Stomach (tissue), 4 donors: ENCODE measurements around the gene KCNK10.

Experiments used
- POLR2AphosphoS5 ChIP-seq, 3 donors: sonication (generic); formaldehyde crosslinking; IDR thresholded peaks; one replicate each; pipeline ENCODE4 v1.6.1; 2016; ENCODE audit warnings: antibody characterized with exemption in 3 of 3
- TF ChIP-seq, protein P1 (sequence below), 7 experiments: fragments of 450-650 bp in 4 of 7; fragments of 200-600 bp in 3 of 7; sonication (generic) in 3 of 7; IDR thresholded peaks; one replicate each; pipeline ENCODE4 v1.5.1; 2016 to 2019; ENCODE audit warnings: antibody characterized with exemption in 7 of 7, control low read depth in 2 of 7, mild to moderate bottlenecking in 1 of 7

DNA sequence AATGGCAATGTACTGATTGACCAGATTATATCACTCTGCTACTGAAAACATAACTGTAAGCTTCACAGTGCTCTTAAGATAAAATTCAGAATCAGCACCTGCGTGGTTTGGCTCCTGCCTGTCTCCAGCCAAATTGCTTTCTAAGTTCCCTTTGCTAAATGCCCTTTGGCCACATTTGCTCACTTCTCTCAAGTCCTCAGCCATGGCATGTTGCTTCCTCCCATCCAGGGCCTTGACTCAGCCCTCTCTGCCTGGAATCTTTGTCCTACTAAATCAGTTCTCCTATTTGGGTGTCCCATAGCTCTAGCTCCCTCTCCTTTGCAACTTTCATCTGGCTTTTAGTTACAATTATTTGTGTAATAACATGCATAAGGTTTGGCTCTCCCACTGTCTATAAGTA is 71.4 kb downstream of the KCNK10 start:
- TF ChIP-seq, protein P1, sequence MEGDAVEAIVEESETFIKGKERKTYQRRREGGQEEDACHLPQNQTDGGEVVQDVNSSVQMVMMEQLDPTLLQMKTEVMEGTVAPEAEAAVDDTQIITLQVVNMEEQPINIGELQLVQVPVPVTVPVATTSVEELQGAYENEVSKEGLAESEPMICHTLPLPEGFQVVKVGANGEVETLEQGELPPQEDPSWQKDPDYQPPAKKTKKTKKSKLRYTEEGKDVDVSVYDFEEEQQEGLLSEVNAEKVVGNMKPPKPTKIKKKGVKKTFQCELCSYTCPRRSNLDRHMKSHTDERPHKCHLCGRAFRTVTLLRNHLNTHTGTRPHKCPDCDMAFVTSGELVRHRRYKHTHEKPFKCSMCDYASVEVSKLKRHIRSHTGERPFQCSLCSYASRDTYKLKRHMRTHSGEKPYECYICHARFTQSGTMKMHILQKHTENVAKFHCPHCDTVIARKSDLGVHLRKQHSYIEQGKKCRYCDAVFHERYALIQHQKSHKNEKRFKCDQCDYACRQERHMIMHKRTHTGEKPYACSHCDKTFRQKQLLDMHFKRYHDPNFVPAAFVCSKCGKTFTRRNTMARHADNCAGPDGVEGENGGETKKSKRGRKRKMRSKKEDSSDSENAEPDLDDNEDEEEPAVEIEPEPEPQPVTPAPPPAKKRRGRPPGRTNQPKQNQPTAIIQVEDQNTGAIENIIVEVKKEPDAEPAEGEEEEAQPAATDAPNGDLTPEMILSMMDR (IDR thresholded peaks at IDR 0.05): no peak
- no peak for TF ChIP-seq POLR2AphosphoS5 (IDR thresholded peaks at IDR 0.05)
